ENCODE data around the gene NKPD1. TPM values are rescaled to one million over a fixed set of nuclear protein-coding genes. Genes with fewer than 3 reads are reported as not detected.
"Not testable (repeated sequence)": the region's sequence is repeated elsewhere in the genome, so short reads cannot be mapped to it uniquely, and the experiment has no call there.

The NKPD1 gene
- total RNA-seq, 5 donors from 2014 or later (not counting 1 experiment from before 2014, with no cell fraction given), result 0.95 to 1.3 (median 1.2) TPM

GRCh38 chr19:45124021-45124420, 36.8 kb downstream of the NKPD1 start:
- no peak overlapping the region for H3K4me3 ChIP-seq (ENCODE audit: control insufficient read depth in 1 of 2, extremely low read depth in 1 of 2, low read length in 1 of 2)
- H3K27ac ChIP-seq (ENCODE audit: low read length), result no peak overlapping the region
- H3K27me3 ChIP-seq (replicated peaks in 1 of 2; ENCODE audit: control insufficient read depth in 2 of 2, extremely low read depth in 1 of 2, insufficient read depth in 2 of 2, low read length in 1 of 2), result no peaks in the 10 kb centered on the region
- ChIA-PET POLR2A (no interaction called here), CTCF (no interaction called here)
- Mint-ChIP-seq H3K4me1 (peaks cover 45 to 48% (median 47%) of the 10 kb centered on the region in 3 donors), H3K4me3 (no peak overlapping the region), H3K27me3 (no peaks in the 10 kb centered on the region), H3K27ac (peak overlapping the region in 1 of 2 donors; percentile 11), H3K36me3 (no peaks in the 10 kb centered on the region), H3K9me3 (no peaks in the 10 kb centered on the region)
- 85% methylated on average over 3 of the region's 6 CpGs for WGBS (ENCODE audit: insufficient coverage)
- no peaks in the 10 kb centered on the region for H3K9me3 ChIP-seq
- no peaks in the 10 kb centered on the region for H3K36me3 ChIP-seq (ENCODE audit: control insufficient read depth in 2 of 2, extremely low read depth in 1 of 2, insufficient read depth in 1 of 2, low read length in 1 of 2)
- ATAC-seq (replicated peaks in 1 of 4) (no peak), DNase-seq (no peak)
- H3K4me1 ChIP-seq (ENCODE audit: control insufficient read depth in 1 of 2, extremely low read depth in 1 of 2, insufficient read depth in 2 of 2, low read length in 2 of 2), result peaks cover 6 to 38% of the 10 kb centered on the region in 2 experiments

GRCh38 chr19:45123440-45123850, 37.3 kb downstream of the NKPD1 start:
- Histone ChIP-seq H3K36me3 (ENCODE audit: control insufficient read depth in 2 of 2, extremely low read depth in 1 of 2, insufficient read depth in 1 of 2, low read length in 1 of 2) (no peaks in the 10 kb centered on the region), H3K27me3 (replicated peaks in 1 of 2; ENCODE audit: control insufficient read depth in 2 of 2, extremely low read depth in 1 of 2, insufficient read depth in 2 of 2, low read length in 1 of 2) (no peaks in the 10 kb centered on the region), H3K4me1 (ENCODE audit: control insufficient read depth in 1 of 2, extremely low read depth in 1 of 2, insufficient read depth in 2 of 2, low read length in 2 of 2) (peaks cover 7 to 44% of the 10 kb centered on the region in 2 experiments), H3K4me3 (ENCODE audit: control insufficient read depth in 1 of 2, extremely low read depth in 1 of 2, low read length in 1 of 2) (no peak overlapping the region), H3K27ac (ENCODE audit: low read length) (no peak overlapping the region), H3K9me3 (no peaks in the 10 kb centered on the region)
- ChIA-PET POLR2A (no interaction called here), CTCF (no interaction called here)
- Mint-ChIP-seq H3K27ac (no peak overlapping the region), H3K27me3 (no peaks in the 10 kb centered on the region), H3K4me1 (peaks cover 50 to 53% (median 53%) of the 10 kb centered on the region in 3 donors), H3K36me3 (no peaks in the 10 kb centered on the region), H3K4me3 (no peak overlapping the region), H3K9me3 (no peaks in the 10 kb centered on the region)
- no peak for ATAC-seq (replicated peaks in 1 of 4)
- WGBS (ENCODE audit: insufficient coverage), result 97% methylated on average over 7 of the region's 9 CpGs
- no peak for DNase-seq

GRCh38 chr19:45122832-45123231, 38.0 kb downstream of the NKPD1 start:
- ChIA-PET CTCF (interaction anchor here in 1 of 2 donors (0.6 kb wide), 1 partner anchor 60 kb away, joined by 3 read pairs; no protein-coding TSS in a partner anchor), POLR2A (no interaction called here)
- Histone ChIP-seq H3K27ac (ENCODE audit: low read length) (no peak overlapping the region), H3K4me1 (ENCODE audit: control insufficient read depth in 1 of 2, extremely low read depth in 1 of 2, insufficient read depth in 2 of 2, low read length in 2 of 2) (peaks cover 12 to 50% of the 10 kb centered on the region in 2 experiments), H3K9me3 (no peaks in the 10 kb centered on the region), H3K27me3 (replicated peaks in 1 of 2; ENCODE audit: control insufficient read depth in 2 of 2, extremely low read depth in 1 of 2, insufficient read depth in 2 of 2, low read length in 1 of 2) (no peaks in the 10 kb centered on the region), H3K36me3 (ENCODE audit: control insufficient read depth in 2 of 2, extremely low read depth in 1 of 2, insufficient read depth in 1 of 2, low read length in 1 of 2) (no peaks in the 10 kb centered on the region), H3K4me3 (ENCODE audit: control insufficient read depth in 1 of 2, extremely low read depth in 1 of 2, low read length in 1 of 2) (no peak overlapping the region)
- WGBS (ENCODE audit: insufficient coverage), result 92% methylated on average over 6 of the region's 6 CpGs
- Mint-ChIP-seq H3K36me3 (no peaks in the 10 kb centered on the region), H3K27ac (no peak overlapping the region), H3K4me1 (peaks cover 55 to 60% (median 59%) of the 10 kb centered on the region in 3 donors), H3K27me3 (no peaks in the 10 kb centered on the region), H3K4me3 (no peak overlapping the region), H3K9me3 (no peaks in the 10 kb centered on the region)
- ATAC-seq (replicated peaks in 1 of 4) (no peak), DNase-seq (no peak)

GRCh38 chr19:45121827-45122345, 38.9 kb downstream of the NKPD1 start:
- no peak for ATAC-seq (replicated peaks in 1 of 4)
- no peaks in the 10 kb centered on the region for H3K36me3 Mint-ChIP-seq
- Histone ChIP-seq H3K9me3 (no peaks in the 10 kb centered on the region), H3K27ac (ENCODE audit: low read length) (no peak overlapping the region), H3K4me1 (ENCODE audit: control insufficient read depth in 1 of 2, extremely low read depth in 1 of 2, insufficient read depth in 2 of 2, low read length in 2 of 2) (peaks cover 17 to 59% of the 10 kb centered on the region in 2 experiments), H3K36me3 (ENCODE audit: control insufficient read depth in 2 of 2, extremely low read depth in 1 of 2, insufficient read depth in 1 of 2, low read length in 1 of 2) (no peaks in the 10 kb centered on the region), H3K27me3 (replicated peaks in 1 of 2; ENCODE audit: control insufficient read depth in 2 of 2, extremely low read depth in 1 of 2, insufficient read depth in 2 of 2, low read length in 1 of 2) (no peaks in the 10 kb centered on the region), H3K4me3 (ENCODE audit: control insufficient read depth in 1 of 2, extremely low read depth in 1 of 2, low read length in 1 of 2) (no peak overlapping the region)
- peaks cover 64 to 69% (median 67%) of the 10 kb centered on the region in 3 donors for H3K4me1 Mint-ChIP-seq
- ChIA-PET POLR2A (interaction anchor here in 1 of 2 donors (0.6 kb wide), 1 partner anchor 184 kb away, joined by 7 read pairs; no protein-coding TSS in a partner anchor), CTCF (interaction anchor here in 1 of 2 donors (0.5 kb wide), 1 partner anchor 42 kb away, joined by 5 read pairs; no protein-coding TSS in a partner anchor)
- H3K9me3 Mint-ChIP-seq, result no peaks in the 10 kb centered on the region
- 82% methylated on average over 4 of the region's 11 CpGs for WGBS (ENCODE audit: insufficient coverage)
- H3K27me3 Mint-ChIP-seq, result no peaks in the 10 kb centered on the region
- no peak overlapping the region for H3K4me3 Mint-ChIP-seq
- peak overlapping the region in 1 of 2 donors; percentile 61 for H3K27ac Mint-ChIP-seq
- no peak for DNase-seq

- no peak overlapping the region for H3K27ac ChIP-seq (ENCODE audit: low read length)
- POLR2A ChIA-PET, result no interaction called here
- H3K27ac Mint-ChIP-seq, result no peak overlapping the region
Measured at GRCh38 chr19:45119582-45119981, 41.2 kb downstream of the NKPD1 start.

GRCh38 chr19:45118591-45119355, 42.0 kb downstream of the NKPD1 start:
- H3K4me3 ChIP-seq (ENCODE audit: control insufficient read depth in 1 of 2, extremely low read depth in 1 of 2, low read length in 1 of 2); H3K27me3 ChIP-seq (replicated peaks in 1 of 2; ENCODE audit: control insufficient read depth in 2 of 2, extremely low read depth in 1 of 2, insufficient read depth in 2 of 2, low read length in 1 of 2); H3K9me3 ChIP-seq; H3K9me3 Mint-ChIP-seq; H3K27ac ChIP-seq (ENCODE audit: low read length); H3K27me3 Mint-ChIP-seq; H3K36me3 ChIP-seq (ENCODE audit: control insufficient read depth in 2 of 2, extremely low read depth in 1 of 2, insufficient read depth in 1 of 2, low read length in 1 of 2); ATAC-seq (replicated peaks in 1 of 4); H3K36me3 Mint-ChIP-seq: not testable (repeated sequence)
- peak overlapping the region; percentile 21 to 72 (median 41) for H3K4me3 Mint-ChIP-seq
- CTCF ChIA-PET, result interaction anchor here in 1 of 2 donors (0.8 kb wide), 1 partner anchor 68 kb away, joined by 4 read pairs; no protein-coding TSS in a partner anchor
- DNase-seq, result peak in 1 of 35 experiments; percentile 22
- POLR2A ChIA-PET, result interaction anchor here in 1 of 2 donors (0.5 kb wide), 1 partner anchor 217 kb away, joined by 5 read pairs; no protein-coding TSS in a partner anchor
- H3K27ac Mint-ChIP-seq, result peak overlapping the region; percentile 27 to 58
- 60% methylated on average over 11 of the region's 18 CpGs for WGBS (ENCODE audit: insufficient coverage)
- H3K4me1 Mint-ChIP-seq, result peaks cover 71 to 81% (median 73%) of the 10 kb centered on the region in 3 donors
- H3K4me1 ChIP-seq (ENCODE audit: control insufficient read depth in 1 of 2, extremely low read depth in 1 of 2, insufficient read depth in 2 of 2, low read length in 2 of 2), result peaks cover 23 to 66% of the 10 kb centered on the region in 2 experiments

More at GRCh38 chr19:45119582-45119981, 41.2 kb downstream of the NKPD1 start:
- Histone ChIP-seq H3K4me1 (ENCODE audit: control insufficient read depth in 1 of 2, extremely low read depth in 1 of 2, insufficient read depth in 2 of 2, low read length in 2 of 2) (peaks cover 23 to 60% of the 10 kb centered on the region in 2 experiments), H3K9me3 (no peaks in the 10 kb centered on the region), H3K27me3 (replicated peaks in 1 of 2; ENCODE audit: control insufficient read depth in 2 of 2, extremely low read depth in 1 of 2, insufficient read depth in 2 of 2, low read length in 1 of 2) (no peaks in the 10 kb centered on the region), H3K4me3 (ENCODE audit: control insufficient read depth in 1 of 2, extremely low read depth in 1 of 2, low read length in 1 of 2) (no peak overlapping the region), H3K36me3 (ENCODE audit: control insufficient read depth in 2 of 2, extremely low read depth in 1 of 2, insufficient read depth in 1 of 2, low read length in 1 of 2) (no peaks in the 10 kb centered on the region)
- Mint-ChIP-seq H3K4me1 (peaks cover 75 to 82% (median 77%) of the 10 kb centered on the region in 3 donors), H3K36me3 (no peaks in the 10 kb centered on the region), H3K9me3 (no peaks in the 10 kb centered on the region), H3K4me3 (peak overlapping the region in 1 of 3 donors; percentile 72), H3K27me3 (no peaks in the 10 kb centered on the region)
- ATAC-seq (replicated peaks in 1 of 4), result no peak
- DNase-seq, result no peak
- CTCF ChIA-PET, result interaction anchor here in 1 of 2 donors (0.8 kb wide), 1 partner anchor 68 kb away, joined by 4 read pairs; no protein-coding TSS in a partner anchor
- no CpG with 5 or more reads among the region's 6 CpGs for WGBS (ENCODE audit: insufficient coverage)

All from T-cell (primary cell).